Small intestine (tissue), 16 donors: ENCODE data around the gene LRRC8A. TPM values are rescaled to one million over a fixed set of nuclear protein-coding genes. Genes with fewer than 3 reads are reported as not detected.
A peak's percentile ranks its signal among the peaks of the same experiment; 100 is the strongest.

ENCODE experiments used
- DNase-seq, 2 donors: peaks; one replicate each; pipeline versions ENCODE4 v3.0.0 to v3.0.0-alpha.2; 2013
- FAIRE-seq: peaks from 2 replicates; lab custom pipeline; 2012; peaks lifted over from hg19 to GRCh38; lab: Jason Lieb, UNC
- H3K27ac ChIP-seq, 3 donors: one replicate each; pipeline ENCODE4 v1.5.1; 2013; ENCODE audit warnings: low read length in 2 of 3, mild to moderate bottlenecking in 2 of 3, control low read depth in 1 of 3, inconsistent platforms in 1 of 3, low read depth in 1 of 3, moderate library complexity in 1 of 3
- H3K27me3 ChIP-seq, 3 donors: one replicate each; pipeline ENCODE4 v1.6.1; 2013; ENCODE audit warnings: low read length in 3 of 3, inconsistent platforms in 1 of 3; ENCODE audit not compliant: control insufficient read depth in 3 of 3, insufficient read depth in 3 of 3
- H3K36me3 ChIP-seq, 3 donors: one replicate each; pipeline ENCODE4 v1.6.1; 2013; ENCODE audit warnings: low read length in 3 of 3, inconsistent platforms in 1 of 3, low read depth in 1 of 3, mild to moderate bottlenecking in 1 of 3, moderate library complexity in 1 of 3; ENCODE audit not compliant: control insufficient read depth in 3 of 3, insufficient read depth in 2 of 3
- H3K4me1 ChIP-seq, 3 donors: one replicate each; pipeline ENCODE4 v1.6.1; 2013; ENCODE audit warnings: low read length in 2 of 3, inconsistent platforms in 1 of 3, low read depth in 1 of 3, mild to moderate bottlenecking in 1 of 3, moderate library complexity in 1 of 3; ENCODE audit not compliant: control insufficient read depth in 3 of 3, insufficient read depth in 2 of 3
- H3K4me3 ChIP-seq, 3 donors: one replicate each; pipeline ENCODE4 v1.5.1; 2013; ENCODE audit warnings: low read length in 3 of 3, control low read depth in 1 of 3, inconsistent platforms in 1 of 3, low read depth in 1 of 3, mild to moderate bottlenecking in 1 of 3, moderate library complexity in 1 of 3
- H3K9me3 ChIP-seq, 2 donors: one replicate each; pipeline ENCODE4 v1.6.1; 2013; ENCODE audit warnings: low read depth in 1 of 2, low read length in 1 of 2; ENCODE audit not compliant: control insufficient read depth in 2 of 2, insufficient read depth in 1 of 2
- WGBS, 3 donors: extraction: QIAGEN DNeasy Blood & Tissue Kit; methylation state at CpG; one replicate each; pipeline ENCODE4 v1.1.7; 2013; 5-methylcytosine and 5-hydroxymethylcytosine counted together
- long read RNA-seq, 10 donors: transcript quantifications; one replicate each; lab custom pipeline, GENCODE V29; 2026
- polyA plus RNA-seq, 4 donors: library from polyadenylated mRNA; stranded (reverse) in 3 of 4; unstranded in 1 of 4; fragments of 200-250 nt in 3 of 4; fragments of 120-200 nt in 1 of 4; gene quantifications; one replicate each; pipeline versions ENCODE4 v1.2.1 to v1.2.3, GENCODE V29; 2013
- donor health status: healthy with polysubstance abuse.
- donor health status: control.
- donor health status: control.
- donor health status: Bipolar disorder and iron deficiency.
- donor health status: healthy.

LRRC8A gene
- polyA plus RNA-seq, result 10 to 100 TPM in 2 of 4 donors, 1 to 10 TPM in 2; 4.1 to 28.4 (median 11.2) TPM
- long read RNA-seq, donor 1, full-length matches to known transcripts, result 5 of 12 reads
- long read RNA-seq, donor 1, partial matches to known transcripts, result 7 of 12 reads
- long read RNA-seq, donor 1, other reads (novel, unspliced or antisense), result 0 of 12 reads
- long read RNA-seq, donor 2, result 0 reads
- long read RNA-seq, donor 3, full-length matches to known transcripts, result 1 of 13 reads
- long read RNA-seq, donor 3, partial matches to known transcripts, result 12 of 13 reads
- long read RNA-seq, donor 3, other reads (novel, unspliced or antisense), result 0 of 13 reads
- long read RNA-seq, donor 4, result 0 reads
- long read RNA-seq, donor 5, result 0 reads
- long read RNA-seq, donor 6, full-length matches to known transcripts, result 1 of 13 reads
- long read RNA-seq, donor 6, partial matches to known transcripts, result 12 of 13 reads
- long read RNA-seq, donor 6, other reads (novel, unspliced or antisense), result 0 of 13 reads
- long read RNA-seq, donor 7, result 0 reads
- long read RNA-seq, donor 8, result 0 reads
- long read RNA-seq, donor 9, result 0 reads
- long read RNA-seq, donor 10, full-length matches to known transcripts, result 2 of 12 reads
- long read RNA-seq, donor 10, partial matches to known transcripts, result 10 of 12 reads
- long read RNA-seq, donor 10, other reads (novel, unspliced or antisense), result 0 of 12 reads

DNA sequence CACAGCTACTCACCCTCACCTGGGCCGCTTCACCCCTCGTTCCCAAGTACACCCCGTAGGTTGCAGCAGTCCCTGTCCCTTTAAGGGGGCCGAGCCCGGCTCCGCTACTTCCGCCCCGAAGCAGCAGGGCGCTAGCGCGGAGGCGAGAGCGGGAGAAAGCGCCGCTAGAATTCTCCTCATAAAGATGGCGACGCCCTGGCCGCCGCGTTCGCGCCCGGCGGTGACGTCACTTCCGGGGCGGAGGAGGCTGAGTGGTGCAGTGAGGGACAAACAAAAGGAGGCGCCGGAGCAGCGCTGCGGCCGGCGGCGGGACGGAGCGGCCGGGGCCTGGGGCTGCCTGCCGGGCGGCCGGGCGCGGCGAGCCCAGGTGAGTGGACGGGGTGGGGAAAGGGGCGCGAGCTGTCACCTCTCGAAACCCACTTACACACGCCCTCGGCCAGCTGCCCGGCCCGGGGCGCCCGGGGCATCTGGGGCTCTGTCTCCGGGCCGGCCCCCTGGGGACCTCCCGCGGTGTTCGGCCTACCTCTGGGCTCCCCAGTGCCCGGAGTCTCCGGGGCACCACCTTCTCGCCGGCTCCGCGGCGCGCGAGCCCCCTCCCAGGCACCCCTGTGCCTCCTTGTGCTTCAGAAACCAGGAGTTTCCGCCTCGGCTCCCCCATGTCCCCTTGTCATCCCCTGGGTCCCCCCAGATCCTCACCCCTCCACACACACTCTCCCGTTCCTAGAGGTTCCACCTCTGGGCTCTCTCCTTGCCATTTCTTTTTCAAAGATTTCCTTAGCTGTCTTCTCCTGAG is at the start of gene LRRC8A, which contains the start of gene KYAT1:
LRRC8A (plus strand) TSS at position 250 of the 793 bp plus-strand sequence. CDS start 25,032 bp downstream, outside the sequence.
KYAT1 (minus strand) TSS at position 67 of the 793 bp plus-strand sequence. CDS start 36,545 bp downstream, outside the sequence.
- FAIRE-seq, result no peak
- WGBS, 3 donors, result 0 to 1% (median 1%) methylated on average over 42 to 70 of the region's 70 CpGs
- no peaks in the 10 kb centered on the region for H3K9me3 ChIP-seq
- H3K27me3 ChIP-seq, result no peaks in the 10 kb centered on the region
- DNase-seq, result peak; percentile 97 to 99
- H3K4me3 ChIP-seq, result peak within 1 kb of the TSS; percentile 73 to 96 (median 95)
- H3K36me3 ChIP-seq, result peaks cover 0 to 27% (median 4%) of the 10 kb centered on the region in 3 donors
- H3K4me1 ChIP-seq, result peaks cover under 1 to 19% (median 3%) of the 10 kb centered on the region in 3 donors
- peak within 1 kb of the TSS; percentile 75 to 88 (median 86) for H3K27ac ChIP-seq

DNA sequence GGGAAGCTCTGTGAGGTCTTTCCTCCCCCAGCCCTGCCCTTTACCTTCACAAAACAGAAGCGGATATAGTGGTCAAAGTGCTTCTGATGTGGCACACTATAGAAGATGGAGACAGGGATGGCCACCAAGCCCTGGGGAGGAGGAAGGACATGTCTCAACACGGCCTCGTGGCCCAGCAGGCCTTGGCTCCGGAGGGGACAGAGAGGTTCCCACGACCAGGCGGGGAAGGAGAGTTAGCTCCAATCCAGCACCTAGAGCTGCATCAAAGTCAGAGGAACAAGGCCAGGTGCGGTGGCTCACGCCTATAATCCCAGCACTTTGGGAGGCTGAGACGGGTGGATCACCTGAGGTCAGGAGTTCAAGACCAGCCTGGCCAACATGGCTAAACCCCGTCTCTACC is 48.2 kb upstream of the LRRC8A start:
- no peaks in the 10 kb centered on the region for H3K9me3 ChIP-seq
- WGBS, 3 donors, result 95 to 99% (median 96%) methylated on average over 10 of the region's 10 CpGs
- DNase-seq (no peak), FAIRE-seq (no peak)
- H3K27me3 ChIP-seq, result no peaks in the 10 kb centered on the region
- peaks cover 0 to 24% (median 0%) of the 10 kb centered on the region in 3 donors for H3K4me1 ChIP-seq
- H3K36me3 ChIP-seq, result peaks cover 0 to 41% (median 0%) of the 10 kb centered on the region in 3 donors
- no peak overlapping the region for H3K4me3 ChIP-seq
- no peak overlapping the region for H3K27ac ChIP-seq

DNA sequence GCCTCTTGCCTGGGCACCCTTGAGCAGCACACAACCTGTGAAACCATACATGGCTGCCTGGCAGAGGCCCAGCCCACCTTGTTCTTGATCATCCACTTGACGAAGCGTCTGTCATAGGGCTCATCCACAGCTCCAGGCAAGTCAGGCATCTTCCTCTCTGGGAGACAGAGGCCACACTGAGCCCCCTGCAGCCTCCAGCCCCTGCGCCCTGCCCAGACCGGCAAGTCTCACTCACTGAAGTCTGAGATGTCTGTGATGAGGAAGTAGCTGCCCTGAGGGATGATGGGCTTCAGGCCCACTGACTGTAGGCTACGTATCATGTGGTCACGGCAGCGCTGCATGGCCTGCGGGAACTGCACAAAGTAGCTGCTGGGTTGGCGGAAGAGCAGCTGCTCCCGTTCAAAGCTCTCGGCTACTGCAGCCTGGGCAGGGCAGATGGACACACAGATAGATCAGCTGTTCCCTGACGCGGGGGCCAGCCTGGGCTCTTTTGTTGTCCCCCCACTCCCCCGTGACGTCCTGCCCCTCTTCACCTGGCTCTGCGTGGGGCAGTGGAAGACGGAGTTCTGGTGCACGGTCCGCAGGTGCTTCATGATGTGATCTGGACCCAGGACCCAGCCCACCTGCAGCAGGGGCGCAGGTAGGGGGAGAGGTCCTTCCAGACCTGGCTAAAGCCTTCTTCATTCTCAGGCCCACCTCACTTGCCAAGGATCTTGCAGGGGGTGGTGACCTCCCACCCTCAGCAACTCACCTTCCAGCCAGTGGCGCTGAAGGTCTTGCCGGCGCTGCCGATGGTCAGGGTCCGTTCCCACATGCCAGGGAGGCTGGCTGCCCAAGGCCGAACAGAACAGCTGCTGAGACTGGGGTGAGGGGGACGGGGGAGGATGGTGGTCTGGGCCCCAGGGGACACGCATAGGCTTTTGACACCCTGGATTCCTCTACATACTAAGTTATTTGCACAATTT is 46.4 kb upstream of the LRRC8A start:
- FAIRE-seq, result no peak
- Histone ChIP-seq H3K36me3 (peaks cover 0 to 44% (median 0%) of the 10 kb centered on the region in 3 donors), H3K27ac (no peak overlapping the region), H3K9me3 (no peaks in the 10 kb centered on the region), H3K4me3 (no peak overlapping the region), H3K4me1 (peaks cover 0 to 14% (median 0%) of the 10 kb centered on the region in 3 donors), H3K27me3 (no peaks in the 10 kb centered on the region)
- 93 to 96% (median 95%) methylated on average over 27 to 28 of the region's 28 CpGs for WGBS, 3 donors
- DNase-seq, result no peak

DNA sequence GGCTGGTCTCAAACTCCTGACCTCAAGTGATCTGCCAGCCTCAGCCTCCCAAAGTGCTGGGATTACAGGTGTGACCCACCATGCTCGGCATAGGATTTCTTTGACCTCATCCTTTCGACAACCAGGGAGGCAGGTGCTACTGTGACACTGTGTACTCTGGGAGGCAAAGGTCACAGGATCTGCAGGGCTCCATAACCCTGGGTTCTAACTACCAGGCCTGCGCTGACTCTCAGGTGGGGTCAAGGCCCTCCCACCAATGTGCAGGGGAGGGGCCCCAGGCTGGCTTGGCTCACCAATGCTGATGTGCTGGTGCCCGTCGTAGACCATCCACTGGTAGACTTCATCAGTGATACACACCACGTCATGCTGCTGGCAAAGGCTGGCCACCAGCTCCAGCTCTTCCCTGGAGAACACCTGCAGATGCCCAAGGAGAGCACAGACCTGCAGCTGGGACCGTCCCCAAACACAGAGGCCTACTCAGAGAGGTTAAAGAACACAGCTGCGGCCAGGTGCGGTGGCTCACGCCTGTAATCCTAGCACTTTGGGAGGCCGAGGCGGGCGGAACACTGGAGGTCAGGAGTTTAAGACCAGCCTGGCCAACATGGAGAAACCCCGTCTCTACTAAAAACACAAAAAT is 45.3 kb upstream of the LRRC8A start:
- Histone ChIP-seq H3K27me3 (no peaks in the 10 kb centered on the region), H3K27ac (no peak overlapping the region), H3K4me3 (no peak overlapping the region), H3K4me1 (peaks cover 0 to 14% (median 0%) of the 10 kb centered on the region in 3 donors), H3K9me3 (no peaks in the 10 kb centered on the region), H3K36me3 (peaks cover 0 to 44% (median 0%) of the 10 kb centered on the region in 3 donors)
- WGBS, 3 donors, result 84 to 92% (median 86%) methylated on average over 14 of the region's 14 CpGs
- DNase-seq (no peak), FAIRE-seq (no peak)

DNA sequence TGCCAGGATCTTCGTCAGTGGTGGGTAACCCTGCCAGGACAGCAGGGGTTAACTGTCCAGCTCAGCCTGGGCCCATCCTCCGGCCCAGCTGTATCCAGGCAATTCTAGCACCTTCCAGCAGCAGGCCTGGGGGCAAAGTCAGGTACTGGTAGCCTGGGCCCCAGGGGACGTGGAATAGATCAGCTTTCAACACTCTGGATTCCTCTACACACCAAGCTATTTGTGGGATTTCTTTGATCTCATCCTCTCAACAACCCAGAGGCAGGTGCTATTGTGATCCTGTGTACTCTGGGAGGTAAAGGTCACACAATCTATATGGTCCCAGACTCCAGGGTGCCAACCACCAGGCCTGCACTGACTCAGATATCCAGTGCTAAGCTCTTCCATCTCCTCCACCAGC is 43.6 kb upstream of the LRRC8A start:
- Histone ChIP-seq H3K4me3 (no peak overlapping the region), H3K9me3 (no peaks in the 10 kb centered on the region), H3K4me1 (peaks cover 0 to 14% (median 0%) of the 10 kb centered on the region in 3 donors), H3K27ac (peak overlapping the region in 1 of 3 donors; percentile 63), H3K36me3 (peaks cover 0 to 41% (median 0%) of the 10 kb centered on the region in 3 donors), H3K27me3 (no peaks in the 10 kb centered on the region)
- FAIRE-seq (no peak), DNase-seq (peak in 1 of 2 donors; percentile 66)
- 38 to 72% (median 52%) methylated on average over 3 of the region's 3 CpGs for WGBS, 3 donors

DNA sequence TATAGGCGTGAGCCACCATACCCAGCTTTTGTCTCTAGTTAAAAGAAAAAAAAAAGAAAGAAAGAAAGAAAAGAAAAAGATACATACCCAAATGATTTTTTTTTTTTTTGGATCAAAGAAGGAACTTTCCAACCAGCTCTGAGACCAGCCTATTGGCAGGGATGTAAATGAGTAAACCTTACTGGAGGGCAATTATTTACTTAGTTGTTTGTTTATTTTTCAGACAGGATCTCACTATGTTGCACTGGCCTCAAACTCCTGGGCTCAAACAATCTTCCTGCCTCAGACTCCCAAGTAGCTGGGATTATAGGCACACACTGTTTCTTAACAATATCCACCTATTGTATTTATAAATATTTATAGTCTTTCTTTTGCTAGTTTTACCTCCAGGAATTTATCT is 41.4 kb upstream of the LRRC8A start:
- H3K36me3 ChIP-seq, result peaks cover 0 to 29% (median 0%) of the 10 kb centered on the region in 3 donors
- DNase-seq, result no peak
- no peak for FAIRE-seq
- H3K4me3 ChIP-seq, result no peak overlapping the region
- H3K27me3 ChIP-seq, result no peaks in the 10 kb centered on the region
- peaks cover 0 to 17% (median 0%) of the 10 kb centered on the region in 3 donors for H3K4me1 ChIP-seq
- no peak overlapping the region for H3K27ac ChIP-seq
- no peaks in the 10 kb centered on the region for H3K9me3 ChIP-seq
- WGBS, 3 donors, result 90 to 95% (median 94%) methylated on average over 1 of the region's 1 CpG
